ENCODE data around the gene DEXI.
A peak's percentile ranks its signal among the peaks of the same experiment; 100 is the strongest.

The DEXI gene

GRCh38 chr16:10945065-10945787 is 3.0 kb upstream of the DEXI start:
- Histone ChIP-seq H3K9me3 (ENCODE audit: control insufficient read depth, insufficient read depth, low read depth, low read length) (no peaks in the 10 kb centered on the region), H3K4me1 (ENCODE audit: control insufficient read depth, insufficient read depth, low read length) (peaks cover 23% of the 10 kb centered on the region), H3K4me3 (ENCODE audit: low read depth, low read length) (peak overlapping the region; percentile 91), H3K36me3 (ENCODE audit: control insufficient read depth in 2 of 2, insufficient read depth in 1 of 2, low read length in 2 of 2) (peaks cover 0 to 3% of the 10 kb centered on the region in 2 experiments; a peak in 1 of 3 replicates), H3K27ac (ENCODE audit: extremely low read depth, low read depth, low read length) (no peak overlapping the region; the same call in 1 of the 2 replicates)
- POLR2A ChIA-PET = interaction anchor here (1.7 to 1.8 kb wide), 2 partner anchors 8 to 311 kb away, joined by 5 to 6 read pairs; partner anchors contain the start of gene SOCS1
- TF ChIP-seq ZNF701 (tag by site-specific recombination; IDR thresholded peaks at IDR 0.05) (no peak), ZNF266 (tag by site-specific recombination; IDR thresholded peaks at IDR 0.05; ENCODE audit: low read depth) (no peak), ZBTB20 (tag by site-specific recombination; IDR thresholded peaks at IDR 0.05) (no peak), ZNF510 (tag by site-specific recombination; IDR thresholded peaks at IDR 0.05; ENCODE audit: insufficient replicate concordance) (no peak), PRDM4 (tag by site-specific recombination; IDR thresholded peaks at IDR 0.05) (peak; percentile 53; the same call in 1 of the 2 replicates)
- CTCF ChIA-PET = interaction anchor here (0.8 to 8.0 kb wide), 4 partner anchors 9 to 413 kb away, joined by 3 to 72 read pairs (median 8); no protein-coding TSS in a partner anchor

GRCh38 chr16:10944249-10945064 is 2.2 kb upstream of the DEXI start, which contains the start of gene CLEC16A:
Gene CLEC16A (plus strand): TSS chr16:10944564. CDS start chr16:10944718, 154 bp downstream.
- CTCF ChIA-PET = interaction anchor here (0.8 to 1.7 kb wide), 4 partner anchors 10 to 413 kb away, joined by 3 to 12 read pairs (median 4); no protein-coding TSS in a partner anchor
- Histone ChIP-seq H3K36me3 (ENCODE audit: control insufficient read depth in 2 of 2, insufficient read depth in 1 of 2, low read length in 2 of 2) (peaks cover 0 to 11% of the 10 kb centered on the region in 2 experiments; a peak in 1 of 3 replicates), H3K9me3 (ENCODE audit: control insufficient read depth, insufficient read depth, low read depth, low read length) (no peaks in the 10 kb centered on the region), H3K4me1 (ENCODE audit: control insufficient read depth, insufficient read depth, low read length) (peaks cover 19% of the 10 kb centered on the region), H3K4me3 (ENCODE audit: low read depth, low read length) (peak within 1 kb of the TSS; percentile 91), H3K27ac (ENCODE audit: extremely low read depth, low read depth, low read length) (peak within 1 kb of the TSS; percentile 63; the same call in 1 of the 2 replicates)
- POLR2A ChIA-PET = interaction anchor here (1.7 to 1.8 kb wide), 2 partner anchors 9 to 311 kb away, joined by 5 to 6 read pairs; partner anchors contain the start of gene SOCS1
- TF ChIP-seq PRDM4 (tag by site-specific recombination; IDR thresholded peaks at IDR 0.05) (no peak), ZNF76 (tag by site-specific recombination; IDR thresholded peaks at IDR 0.05; ENCODE audit: borderline replicate concordance, low read depth) (peak; percentile 99), YY1 (tag by site-specific recombination; IDR thresholded peaks at IDR 0.05) (peak; percentile 89), ZBTB6 (tag by site-specific recombination; IDR thresholded peaks at IDR 0.05) (peak; percentile 56), ZNF777 (tag by site-specific recombination; IDR thresholded peaks at IDR 0.05; ENCODE audit: borderline replicate concordance) (no peak), ZNF501 (tag by site-specific recombination; IDR thresholded peaks at IDR 0.05) (peak; percentile 74; the same call in 1 of the 2 replicates), ZNF398 (tag by site-specific recombination; IDR thresholded peaks at IDR 0.05) (0 out of 2 replicates have a peak, but pooled peaks have one; percentile 26), ZNF843 (tag by site-specific recombination; IDR thresholded peaks at IDR 0.05) (peak; percentile 43; the same call in 1 of the 2 replicates), SP2 (tag by site-specific recombination; IDR thresholded peaks at IDR 0.05) (peak; percentile 96), ZNF596 (tag by site-specific recombination; IDR thresholded peaks at IDR 0.05) (no peak), SCRT1 (tag by site-specific recombination; IDR thresholded peaks at IDR 0.05; ENCODE audit: borderline replicate concordance) (no peak), SP7 (tag by site-specific recombination; IDR thresholded peaks at IDR 0.05) (peak; percentile 76), ZNF341 (tag by site-specific recombination; IDR thresholded peaks at IDR 0.05; ENCODE audit: low read depth) (peak; percentile 57), PATZ1 (tag by site-specific recombination; IDR thresholded peaks at IDR 0.05) (peak; percentile 74; the same call in 1 of the 2 replicates), IKZF3 (tag by site-specific recombination; IDR thresholded peaks at IDR 0.05) (peak; percentile 49; the same call in 1 of the 2 replicates), KLF16 (tag by site-specific recombination; IDR thresholded peaks at IDR 0.05) (peak; percentile 78)

Measured in HEK293 (cell line).